ENCODE results near the gene GRIN3B. TPM values are rescaled to one million over a fixed set of nuclear protein-coding genes. Genes with fewer than 3 reads are reported as not detected.

The GRIN3B gene
- polyA plus RNA-seq, 10 donors = 0.13 to 0.35 (median 0.17) TPM; not detected in 1

Other genes with a start within 250 kb of the GRIN3B start
- gene MISP, start 249.3 kb upstream of the GRIN3B start, polyA plus RNA-seq (ENCODE audit: insufficient read length in 10 of 10) = under 1 TPM in 9 of 10 donors, not detected in 1; 0.05 to 0.84 (median 0.17) TPM
- gene PTBP1, start 203.0 kb upstream of the GRIN3B start, polyA plus RNA-seq (ENCODE audit: insufficient read length in 10 of 10) = 100 to 1,000 TPM; 127 to 230 (median 138) TPM
- 1 to 10 TPM in 1 of 10 donors, under 1 TPM in 9; 0.27 to 1.5 (median 0.68) TPM for gene PLPPR3, start 178.5 kb upstream of the GRIN3B start, polyA plus RNA-seq (ENCODE audit: insufficient read length in 10 of 10)
- 1 to 10 TPM in 7 of 10 donors, under 1 TPM in 3; 0.35 to 3.0 (median 1.2) TPM for gene AZU1, start 172.6 kb upstream of the GRIN3B start, polyA plus RNA-seq (ENCODE audit: insufficient read length in 10 of 10)
- gene PRTN3, start 159.4 kb upstream of the GRIN3B start, polyA plus RNA-seq (ENCODE audit: insufficient read length in 10 of 10) = 1 to 10 TPM in 9 of 10 donors, under 1 TPM in 1; 0.89 to 6.4 (median 2.2) TPM
- gene ELANE, start 148.1 kb upstream of the GRIN3B start, polyA plus RNA-seq (ENCODE audit: insufficient read length in 10 of 10) = 1 to 10 TPM in 1 of 10 donors, under 1 TPM in 9; 0.22 to 2.3 (median 0.60) TPM
- 1 to 10 TPM; 1.0 to 5.4 (median 1.9) TPM for gene CFD, start 140.8 kb upstream of the GRIN3B start, polyA plus RNA-seq (ENCODE audit: insufficient read length in 10 of 10)
- gene MED16, start 107.2 kb upstream of the GRIN3B start, polyA plus RNA-seq (ENCODE audit: insufficient read length in 10 of 10) = 10 to 100 TPM; 26.6 to 41.5 (median 33.6) TPM
- gene RNU6-9, start 106.9 kb upstream of the GRIN3B start, polyA plus RNA-seq (ENCODE audit: insufficient read length in 10 of 10) = not detected
- gene R3HDM4, start 87.2 kb upstream of the GRIN3B start, polyA plus RNA-seq (ENCODE audit: insufficient read length in 10 of 10) = 10 to 100 TPM; 20.5 to 47.8 (median 30.2) TPM
- gene KISS1R, start 83.1 kb upstream of the GRIN3B start, polyA plus RNA-seq (ENCODE audit: insufficient read length in 10 of 10) = not detected
- gene ARID3A, start 74.4 kb upstream of the GRIN3B start, polyA plus RNA-seq (ENCODE audit: insufficient read length in 10 of 10) = 10 to 100 TPM in 6 of 10 donors, 1 to 10 TPM in 4; 6.9 to 13.1 (median 10.4) TPM
- 10 to 100 TPM; 17.6 to 43.3 (median 24.5) TPM for gene WDR18, start 16.1 kb upstream of the GRIN3B start, polyA plus RNA-seq (ENCODE audit: insufficient read length in 10 of 10)
- gene TMEM259, start 20.7 kb downstream of the GRIN3B start, polyA plus RNA-seq (ENCODE audit: insufficient read length in 10 of 10) = 10 to 100 TPM; 51.8 to 91.2 (median 73.3) TPM
- gene RNU6-2, start 21.1 kb downstream of the GRIN3B start, polyA plus RNA-seq (ENCODE audit: insufficient read length in 10 of 10) = not detected
- 10 to 100 TPM; 40.4 to 84.7 (median 54.1) TPM for gene CNN2, start 26.2 kb downstream of the GRIN3B start, polyA plus RNA-seq (ENCODE audit: insufficient read length in 10 of 10)
- gene ABCA7, start 39.7 kb downstream of the GRIN3B start, polyA plus RNA-seq (ENCODE audit: insufficient read length in 10 of 10) = 10 to 100 TPM in 9 of 10 donors, 1 to 10 TPM in 1; 4.8 to 29.3 (median 12.0) TPM
- 10 to 100 TPM in 5 of 10 donors, 1 to 10 TPM in 5; 6.3 to 20.7 (median 10.1) TPM for gene ARHGAP45, start 66.7 kb downstream of the GRIN3B start, polyA plus RNA-seq (ENCODE audit: insufficient read length in 10 of 10)
- gene POLR2E, start 95.0 kb downstream of the GRIN3B start, polyA plus RNA-seq (ENCODE audit: insufficient read length in 10 of 10) = 100 to 1,000 TPM in 8 of 10 donors, 10 to 100 TPM in 2; 81.8 to 145 (median 110) TPM
- 100 to 1,000 TPM; 117 to 183 (median 150) TPM for gene GPX4, start 103.6 kb downstream of the GRIN3B start, polyA plus RNA-seq (ENCODE audit: insufficient read length in 10 of 10)
- 10 to 100 TPM in 5 of 10 donors, 1 to 10 TPM in 5; 6.1 to 14.5 (median 10.4) TPM for gene SBNO2, start 173.8 kb downstream of the GRIN3B start, polyA plus RNA-seq (ENCODE audit: insufficient read length in 10 of 10)
- 10 to 100 TPM; 37.8 to 53.7 (median 47.7) TPM for gene STK11, start 205.4 kb downstream of the GRIN3B start, polyA plus RNA-seq (ENCODE audit: insufficient read length in 10 of 10)
- 1 to 10 TPM in 7 of 10 donors, under 1 TPM in 3; 0.97 to 2.7 (median 1.2) TPM for gene CBARP, start 237.6 kb downstream of the GRIN3B start, polyA plus RNA-seq (ENCODE audit: insufficient read length in 10 of 10)
- 100 to 1,000 TPM; 114 to 184 (median 135) TPM for gene ATP5F1D, start 241.3 kb downstream of the GRIN3B start, polyA plus RNA-seq (ENCODE audit: insufficient read length in 10 of 10)
- gene MIDN, start 248.2 kb downstream of the GRIN3B start, polyA plus RNA-seq (ENCODE audit: insufficient read length in 10 of 10) = 10 to 100 TPM; 27.7 to 44.0 (median 33.6) TPM

All from muscle of back (tissue), 10 donors.